CD4-positive, CD25-positive, alpha-beta regulatory T cell (primary cell): ENCODE data around the gene OR2T10. TPM values are rescaled to one million over a fixed set of nuclear protein-coding genes. Genes with fewer than 3 reads are reported as not detected.

Source experiments
- ATAC-seq, 2 donors: fragments of 150-1000 bp; cut with Tn5 transposase; one replicate each; pipeline ENCODE4 v1.10.0; 2021; ENCODE audit warnings: low read depth in 2 of 2, moderate number of reproducible peaks in 2 of 2, moderate library complexity in 1 of 2
- DNase-seq, 3 donors: peaks; one replicate each; pipeline versions ENCODE4 v3.0.0 to v3.0.0-alpha.2; 2012 to 2022; ENCODE audit warnings: mixed read lengths in 1 of 3
- H3K27ac ChIP-seq: one replicate; pipeline ENCODE4 v1.7.0; 2013; ENCODE audit warnings: mild to moderate bottlenecking, low read length; ENCODE audit not compliant: insufficient read depth, poor library complexity, severe bottlenecking
- H3K27me3 ChIP-seq: one replicate; pipeline ENCODE4 v1.7.0; 2013; ENCODE audit warnings: low read length; ENCODE audit not compliant: control insufficient read depth, insufficient read depth
- H3K36me3 ChIP-seq: one replicate; pipeline ENCODE4 v1.7.0; 2013; ENCODE audit warnings: mild to moderate bottlenecking, low read length, moderate library complexity; ENCODE audit not compliant: control insufficient read depth, insufficient read depth
- H3K4me1 ChIP-seq: 2 replicates; pipeline ENCODE4 v1.7.0; 2013; ENCODE audit warnings: mild to moderate bottlenecking, low read length; ENCODE audit not compliant: insufficient read depth, control insufficient read depth, poor library complexity, severe bottlenecking
- H3K4me3 ChIP-seq: one replicate; pipeline ENCODE4 v1.7.0; 2013; ENCODE audit warnings: low read depth, mild to moderate bottlenecking, low read length, moderate library complexity
- H3K9me3 ChIP-seq, 2 experiments: 1 replicate in 1 of 2; 2 replicates in 1 of 2; pipeline ENCODE4 v1.7.0; 2013; ENCODE audit warnings: low read length in 2 of 2, mild to moderate bottlenecking in 1 of 2, moderate library complexity in 1 of 2; ENCODE audit not compliant: control insufficient read depth in 2 of 2
- H3K27ac Mint-ChIP-seq, 3 donors: one replicate each; pipeline ENCODE4 v1.8.0; 2020 to 2022; ENCODE audit warnings: mild to moderate bottlenecking in 3 of 3, mixed read lengths in 3 of 3, moderate library complexity in 2 of 3
- H3K27me3 Mint-ChIP-seq: one replicate; pipeline ENCODE4 v1.8.0; 2022; ENCODE audit warnings: mild to moderate bottlenecking, mixed read lengths
- H3K36me3 Mint-ChIP-seq: one replicate; pipeline ENCODE4 v1.8.0; 2020; ENCODE audit warnings: mixed read lengths
- H3K4me1 Mint-ChIP-seq, 4 donors: one replicate each; pipeline ENCODE4 v1.8.0; 2020 to 2022; ENCODE audit warnings: mixed read lengths in 4 of 4, mild to moderate bottlenecking in 1 of 4
- H3K4me3 Mint-ChIP-seq, 4 donors: one replicate each; pipeline ENCODE4 v1.8.0; 2020 to 2022; ENCODE audit warnings: mild to moderate bottlenecking in 4 of 4, mixed read lengths in 4 of 4, moderate library complexity in 3 of 4
- H3K9me3 Mint-ChIP-seq, 7 donors: one replicate each; pipeline ENCODE4 v1.8.0; 2020 to 2022; ENCODE audit warnings: mixed read lengths in 7 of 7, mild to moderate bottlenecking in 3 of 7, moderate library complexity in 2 of 7
- polyA plus RNA-seq, 4 donors: library from polyadenylated mRNA; unstranded; fragments of 300-500 nt; fragmentation: Illumina TruSeq; gene quantifications; one replicate each; pipeline ENCODE4 v1.2.3, GENCODE V29; 2021
- total RNA-seq: library from RNA; stranded (reverse); gene quantifications from one replicate; pipeline ENCODE4 v1.2.3, GENCODE V29; 2022

The OR2T10 gene
- total and polyA plus RNA-seq, 5 donors from 2014 or later: not detected

- H3K27me3 ChIP-seq: no peaks in the 10 kb centered on the region
Measured at GRCh38 chr1:248618878-248619277, 21.4 kb upstream of the OR2T10 start.

GRCh38 chr1:248618119-248618518 lies 20.6 kb upstream of the OR2T10 start:
- no peak for ATAC-seq
- Mint-ChIP-seq H3K4me3 (no peak overlapping the region), H3K36me3 (no peaks in the 10 kb centered on the region), H3K27me3 (no peaks in the 10 kb centered on the region), H3K9me3 (no peaks in the 10 kb centered on the region), H3K27ac (no peak overlapping the region), H3K4me1 (peaks cover 0 to 3% (median under 1%) of the 10 kb centered on the region in 4 donors)
- Histone ChIP-seq H3K9me3 (no peaks in the 10 kb centered on the region), H3K4me1 (no peaks in the 10 kb centered on the region), H3K36me3 (no peaks in the 10 kb centered on the region), H3K27me3 (no peaks in the 10 kb centered on the region), H3K4me3 (no peak overlapping the region), H3K27ac (no peak overlapping the region)
- DNase-seq: no peak

More at GRCh38 chr1:248618878-248619277, 21.4 kb upstream of the OR2T10 start:
- no peaks in the 10 kb centered on the region for H3K4me1 ChIP-seq
- Mint-ChIP-seq H3K27ac (peak overlapping the region in 1 of 3 donors; percentile 13), H3K27me3 (no peaks in the 10 kb centered on the region), H3K4me1 (peaks cover 0 to 3% (median under 1%) of the 10 kb centered on the region in 4 donors), H3K36me3 (no peaks in the 10 kb centered on the region), H3K9me3 (no peaks in the 10 kb centered on the region), H3K4me3 (no peak overlapping the region)
- no peaks in the 10 kb centered on the region for H3K9me3 ChIP-seq
- no peak for ATAC-seq
- H3K36me3 ChIP-seq: no peaks in the 10 kb centered on the region
- no peak overlapping the region for H3K27ac ChIP-seq
- no peak overlapping the region for H3K4me3 ChIP-seq
- peak in 2 of 3 donors; percentile 14 to 55 for DNase-seq

- Histone ChIP-seq H3K9me3 (no peaks in the 10 kb centered on the region), H3K27ac (no peak overlapping the region), H3K27me3 (no peaks in the 10 kb centered on the region), H3K4me1 (no peaks in the 10 kb centered on the region), H3K36me3 (no peaks in the 10 kb centered on the region), H3K4me3 (no peak overlapping the region)
- Mint-ChIP-seq H3K36me3 (no peaks in the 10 kb centered on the region), H3K4me3 (no peak overlapping the region), H3K27ac (no peak overlapping the region), H3K27me3 (no peaks in the 10 kb centered on the region), H3K4me1 (peaks cover 0 to 4% (median 0%) of the 10 kb centered on the region in 4 donors), H3K9me3 (no peaks in the 10 kb centered on the region)
- no peak for DNase-seq
- no peak for ATAC-seq
Measured at GRCh38 chr1:248613742-248614141, 16.2 kb upstream of the OR2T10 start.

GRCh38 chr1:248611883-248612414 lies 14.4 kb upstream of the OR2T10 start:
- peak overlapping the region in 1 of 3 donors; percentile 17 for H3K27ac Mint-ChIP-seq
- H3K27me3 Mint-ChIP-seq: no peaks in the 10 kb centered on the region
- Histone ChIP-seq H3K27me3 (no peaks in the 10 kb centered on the region), H3K9me3 (no peaks in the 10 kb centered on the region), H3K4me3 (no peak overlapping the region), H3K36me3 (no peaks in the 10 kb centered on the region), H3K4me1 (no peaks in the 10 kb centered on the region), H3K27ac (no peak overlapping the region)
- H3K4me1 Mint-ChIP-seq: peaks cover 0 to 2% (median 0%) of the 10 kb centered on the region in 4 donors
- no peaks in the 10 kb centered on the region for H3K9me3 Mint-ChIP-seq
- H3K36me3 Mint-ChIP-seq: no peaks in the 10 kb centered on the region
- ATAC-seq (peak; percentile 28 to 34), DNase-seq (peak in 2 of 3 donors; percentile 8 to 25)
- H3K4me3 Mint-ChIP-seq: no peak overlapping the region

DNA sequence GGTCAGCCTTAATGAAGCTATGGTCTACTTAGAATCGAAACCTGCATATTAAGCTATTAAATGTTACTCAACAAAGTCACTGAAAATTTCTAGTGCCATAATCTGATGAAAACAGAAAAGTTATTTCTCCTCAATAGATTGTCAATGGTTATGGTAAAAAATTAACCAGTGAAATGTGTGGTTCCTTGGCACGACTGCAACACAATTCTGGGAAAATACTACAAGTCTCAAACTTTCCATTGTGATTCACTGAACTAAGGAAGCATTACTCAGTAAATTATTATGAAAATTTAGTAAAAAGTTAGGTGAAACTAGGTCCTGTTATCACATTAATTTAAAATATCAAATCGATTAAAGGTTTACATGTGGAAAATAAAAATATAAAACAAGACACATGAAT lies 12.8 kb upstream of the OR2T10 start:
- no peaks in the 10 kb centered on the region for H3K27me3 Mint-ChIP-seq
- no peaks in the 10 kb centered on the region for H3K4me1 ChIP-seq
- peaks cover 0 to 2% (median 0%) of the 10 kb centered on the region in 4 donors for H3K4me1 Mint-ChIP-seq
- no peaks in the 10 kb centered on the region for H3K36me3 ChIP-seq
- H3K27ac ChIP-seq: no peak overlapping the region
- H3K27ac Mint-ChIP-seq: no peak overlapping the region
- no peak for ATAC-seq
- H3K4me3 Mint-ChIP-seq: no peak overlapping the region
- no peaks in the 10 kb centered on the region for H3K9me3 Mint-ChIP-seq
- no peaks in the 10 kb centered on the region for H3K9me3 ChIP-seq
- H3K4me3 ChIP-seq: no peak overlapping the region
- no peaks in the 10 kb centered on the region for H3K27me3 ChIP-seq
- DNase-seq: no peak
- no peaks in the 10 kb centered on the region for H3K36me3 Mint-ChIP-seq

- H3K9me3 Mint-ChIP-seq: peaks cover 0 to 1% (median 0%) of the 10 kb centered on the region in 7 donors
- no peaks in the 10 kb centered on the region for H3K4me1 ChIP-seq
- H3K4me1 Mint-ChIP-seq: peaks cover 0 to 7% (median 2%) of the 10 kb centered on the region in 4 donors
- ATAC-seq: no peak
- no peaks in the 10 kb centered on the region for H3K27me3 Mint-ChIP-seq
- no peaks in the 10 kb centered on the region for H3K9me3 ChIP-seq
- H3K4me3 Mint-ChIP-seq: no peak overlapping the region
- DNase-seq: no peak
- no peak overlapping the region for H3K27ac Mint-ChIP-seq
- no peak overlapping the region for H3K4me3 ChIP-seq
- no peaks in the 10 kb centered on the region for H3K27me3 ChIP-seq
- H3K36me3 ChIP-seq: no peaks in the 10 kb centered on the region
- H3K27ac ChIP-seq: no peak overlapping the region
- no peaks in the 10 kb centered on the region for H3K36me3 Mint-ChIP-seq
Measured at GRCh38 chr1:248599396-248599795, 1.9 kb upstream of the OR2T10 start.

GRCh38 chr1:248596615-248597014 lies 885 bp downstream of the OR2T10 start:
- H3K9me3 Mint-ChIP-seq: peaks cover 0 to 1% (median 0%) of the 10 kb centered on the region in 7 donors
- no peak overlapping the region for H3K27ac Mint-ChIP-seq
- no peaks in the 10 kb centered on the region for H3K27me3 Mint-ChIP-seq
- Histone ChIP-seq H3K4me3 (no peak overlapping the region), H3K9me3 (no peaks in the 10 kb centered on the region), H3K36me3 (no peaks in the 10 kb centered on the region), H3K27me3 (no peaks in the 10 kb centered on the region), H3K4me1 (no peaks in the 10 kb centered on the region), H3K27ac (no peak overlapping the region)
- H3K36me3 Mint-ChIP-seq: no peaks in the 10 kb centered on the region
- peaks cover 0 to 7% (median 2%) of the 10 kb centered on the region in 4 donors for H3K4me1 Mint-ChIP-seq
- DNase-seq: peak in 1 of 3 donors; percentile 20
- H3K4me3 Mint-ChIP-seq: no peak overlapping the region
- peak; percentile 50 to 65 for ATAC-seq

DNA sequence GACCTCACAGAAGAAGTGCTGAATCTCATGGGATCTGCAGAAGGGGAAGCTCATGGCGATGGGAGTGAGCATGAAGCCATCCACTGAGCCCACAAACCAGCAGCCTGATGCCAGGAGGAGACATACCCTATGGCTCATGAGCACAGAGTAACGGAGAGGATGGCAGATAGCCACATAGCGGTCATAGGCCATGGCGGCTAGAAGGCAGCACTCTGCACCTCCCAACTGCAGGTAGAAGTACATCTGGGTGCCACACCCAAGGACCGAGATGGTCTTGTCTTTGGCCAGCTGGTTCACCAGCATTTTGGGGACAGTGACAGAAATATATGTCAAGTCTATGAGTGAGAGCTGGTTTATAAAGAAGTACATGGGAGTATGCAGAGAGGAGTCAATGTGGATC lies 4.3 kb downstream of the OR2T10 start:
- no peaks in the 10 kb centered on the region for H3K27me3 ChIP-seq
- no peak overlapping the region for H3K4me3 Mint-ChIP-seq
- no peaks in the 10 kb centered on the region for H3K36me3 ChIP-seq
- H3K9me3 ChIP-seq: no peaks in the 10 kb centered on the region
- DNase-seq: no peak
- no peak overlapping the region for H3K27ac Mint-ChIP-seq
- H3K9me3 Mint-ChIP-seq: peaks cover 0 to 2% (median 0%) of the 10 kb centered on the region in 7 donors
- no peak overlapping the region for H3K27ac ChIP-seq
- no peaks in the 10 kb centered on the region for H3K36me3 Mint-ChIP-seq
- no peak overlapping the region for H3K4me3 ChIP-seq
- no peaks in the 10 kb centered on the region for H3K4me1 ChIP-seq
- H3K27me3 Mint-ChIP-seq: no peaks in the 10 kb centered on the region
- ATAC-seq: no peak
- H3K4me1 Mint-ChIP-seq: peaks cover 0 to 7% (median 1%) of the 10 kb centered on the region in 4 donors
